SK-N-SH (cell line): Measurements from ENCODE around the gene OSBPL8.

Experiments used
- CTCF ChIP-seq: fragments of 200-600 bp; sonication (generic); IDR thresholded peaks from 2 replicates; pipeline ENCODE4 v1.6.1; 2017; ENCODE audit warnings: antibody characterized with exemption, mild to moderate bottlenecking, moderate library complexity
- ELF1 ChIP-seq: IDR thresholded peaks from 2 replicates; pipeline ENCODE4 v1.4.0; 2012
- EP300 ChIP-seq, 2 experiments: IDR thresholded peaks; 2 replicates each; pipeline versions ENCODE4 v1.4.0 to v1.6.1; 2012; ENCODE audit warnings: borderline replicate concordance in 1 of 2, low read depth in 1 of 2, low read length in 1 of 2
- IRF3 ChIP-seq: fragments of 150-350 bp; IDR thresholded peaks from 2 replicates; pipeline ENCODE4 v1.6.1; 2016; ENCODE audit warnings: mild to moderate bottlenecking, low read depth, low read length
- POLR2AphosphoS5 ChIP-seq: IDR thresholded peaks from 2 replicates; pipeline ENCODE4 v1.6.1; 2012; ENCODE audit warnings: low read depth, low read length
- RCOR1 ChIP-seq: fragments of 150-350 bp; IDR thresholded peaks from 2 replicates; pipeline ENCODE4 v1.6.1; 2017; ENCODE audit warnings: antibody characterized with exemption, low read length
- REST ChIP-seq: IDR thresholded peaks from 2 replicates; pipeline ENCODE4 v1.6.1; 2012; ENCODE audit warnings: mild to moderate bottlenecking, low read depth, low read length, moderate library complexity
- SIN3A ChIP-seq: IDR thresholded peaks from 2 replicates; pipeline ENCODE4 v1.6.1; 2012; ENCODE audit warnings: low read depth, mild to moderate bottlenecking, low read length, moderate library complexity, borderline replicate concordance
- TAF1 ChIP-seq: IDR thresholded peaks from 2 replicates; pipeline ENCODE4 v1.6.1; 2012; ENCODE audit warnings: low read depth, mild to moderate bottlenecking, low read length, moderate library complexity, borderline replicate concordance

- no peak for TF ChIP-seq EP300 (IDR thresholded peaks at IDR 0.05; ENCODE audit: borderline replicate concordance in 1 of 2, low read depth in 1 of 2, low read length in 1 of 2)
- TF ChIP-seq SIN3A, result no peak
- no peak for TF ChIP-seq ELF1
- no peak for TF ChIP-seq POLR2AphosphoS5
- TF ChIP-seq IRF3, result no peak
- no peak for TF ChIP-seq REST
- no peak for TF ChIP-seq CTCF
- TF ChIP-seq TAF1, result no peak
- TF ChIP-seq RCOR1, result no peak
Observed at GRCh38 chr12:76379261-76379660, 180.3 kb downstream of the OSBPL8 start.
